GM12892 (cell line): Measurements from ENCODE around the gene EGFR.
A peak's percentile ranks its signal among the peaks of the same experiment; 100 is the strongest.

ENCODE experiments used
- DNase-seq: peaks from one replicate; pipeline ENCODE4 v3.0.0; 2011; ENCODE audit not compliant: insufficient read length
- FAIRE-seq: peaks from 2 replicates; lab custom pipeline; 2011; peaks lifted over from hg19 to GRCh38; lab: Jason Lieb, UNC
- POLR2A ChIP-seq: IDR thresholded peaks from 2 replicates; pipeline ENCODE4 v1.6.1; 2011; ENCODE audit warnings: low read depth, low read length, control low read depth
- POLR2AphosphoS5 ChIP-seq: IDR thresholded peaks from 2 replicates; pipeline ENCODE4 v1.6.1; 2011; ENCODE audit warnings: low read depth, low read length, control low read depth
- TAF1 ChIP-seq: IDR thresholded peaks from 2 replicates; pipeline ENCODE4 v1.6.1; 2011; ENCODE audit warnings: low read depth, mild to moderate bottlenecking, control low read depth, low read length, borderline replicate concordance

EGFR gene

GRCh38 chr7:54989453-54990225 lies 29.2 kb upstream of the EGFR start:
- DNase-seq (no peak), FAIRE-seq (no peak)
- TF ChIP-seq POLR2A (no peak), POLR2AphosphoS5 (no peak), TAF1 (no peak)

GRCh38 chr7:54991341-54991740 lies 27.5 kb upstream of the EGFR start:
- TF ChIP-seq POLR2A (no peak), POLR2AphosphoS5 (no peak), TAF1 (no peak)
- FAIRE-seq, result no peak
- no peak for DNase-seq

- no peak for FAIRE-seq
- no peak for DNase-seq
Observed at GRCh38 chr7:54992871-54993475, 25.8 kb upstream of the EGFR start.

GRCh38 chr7:54995166-54995565 lies 23.7 kb upstream of the EGFR start:
- TF ChIP-seq POLR2A (no peak), POLR2AphosphoS5 (no peak), TAF1 (no peak)
- FAIRE-seq, result no peak

More at GRCh38 chr7:54992871-54993475, 25.8 kb upstream of the EGFR start:
- TF ChIP-seq TAF1 (no peak), POLR2AphosphoS5 (no peak), POLR2A (no peak)

GRCh38 chr7:54995610-54996363 lies 23.0 kb upstream of the EGFR start:
- no peak for DNase-seq
- peak; percentile 67 for FAIRE-seq
- TF ChIP-seq POLR2AphosphoS5 (no peak), POLR2A (no peak), TAF1 (no peak)

More at GRCh38 chr7:54995166-54995565, 23.7 kb upstream of the EGFR start:
- DNase-seq, result no peak

GRCh38 chr7:54996391-54996790 lies 22.4 kb upstream of the EGFR start:
- DNase-seq, result no peak
- no peak for FAIRE-seq
- TF ChIP-seq POLR2AphosphoS5 (no peak), TAF1 (no peak), POLR2A (no peak)

- FAIRE-seq (no peak), DNase-seq (no peak)
- no peak for TF ChIP-seq TAF1
- TF ChIP-seq POLR2A, result no peak
- TF ChIP-seq POLR2AphosphoS5, result no peak
Observed at GRCh38 chr7:55004579-55004978, 14.2 kb upstream of the EGFR start.

- no peak for TF ChIP-seq TAF1
- TF ChIP-seq POLR2AphosphoS5, result no peak
- no peak for TF ChIP-seq POLR2A
- FAIRE-seq, result no peak
- no peak for DNase-seq
Observed at GRCh38 chr7:55005241-55005851, 13.5 kb upstream of the EGFR start.

GRCh38 chr7:55006499-55006898 lies 12.3 kb upstream of the EGFR start:
- DNase-seq (no peak), FAIRE-seq (no peak)
- TF ChIP-seq POLR2AphosphoS5 (no peak), TAF1 (no peak)

- no peak for TF ChIP-seq TAF1
- TF ChIP-seq POLR2AphosphoS5, result no peak
- TF ChIP-seq POLR2A, result no peak
- no peak for DNase-seq
- FAIRE-seq, result no peak
Observed at GRCh38 chr7:55013851-55014250, 5.0 kb upstream of the EGFR start.

- TF ChIP-seq POLR2A (no peak), POLR2AphosphoS5 (no peak), TAF1 (no peak)
- FAIRE-seq, result no peak
Observed at GRCh38 chr7:55016061-55016745, 2.6 kb upstream of the EGFR start.

GRCh38 chr7:55016746-55017090 lies 2.1 kb upstream of the EGFR start:
- TF ChIP-seq TAF1, result no peak
- no peak for TF ChIP-seq POLR2AphosphoS5
- no peak for TF ChIP-seq POLR2A
- FAIRE-seq (no peak), DNase-seq (no peak)

More at GRCh38 chr7:55016061-55016745, 2.6 kb upstream of the EGFR start:
- no peak for DNase-seq

GRCh38 chr7:55017841-55018240 lies 976 bp upstream of the EGFR start:
- FAIRE-seq, result no peak
- DNase-seq, result no peak
- TF ChIP-seq POLR2A, result no peak
- no peak for TF ChIP-seq TAF1
- TF ChIP-seq POLR2AphosphoS5, result no peak
